GM15510 (cell line): ENCODE results near the gene CYSLTR2.

Source experiments
- POLR2A ChIP-seq: IDR thresholded peaks from 3 replicates; pipeline ENCODE4 v1.6.1; 2011; ENCODE audit warnings: borderline replicate concordance; ENCODE audit not compliant: insufficient read length; ENCODE audit errors: extremely low read depth

Gene CYSLTR2

GRCh38 chr13:48738311-48738710 is 84.6 kb downstream of the CYSLTR2 start:
- TF ChIP-seq POLR2A = no peak

GRCh38 chr13:48739386-48739964 is 85.7 kb downstream of the CYSLTR2 start:
- TF ChIP-seq POLR2A = no peak

- TF ChIP-seq POLR2A = no peak
Observed at GRCh38 chr13:48741377-48741776, 87.6 kb downstream of the CYSLTR2 start.

- no peak for TF ChIP-seq POLR2A
Observed at GRCh38 chr13:48746821-48747220, 93.1 kb downstream of the CYSLTR2 start.

GRCh38 chr13:48748681-48749080 is 95.0 kb downstream of the CYSLTR2 start:
- TF ChIP-seq POLR2A = no peak

GRCh38 chr13:48749144-48749543 is 95.4 kb downstream of the CYSLTR2 start:
- no peak for TF ChIP-seq POLR2A

- TF ChIP-seq POLR2A = no peak
Observed at GRCh38 chr13:48749699-48750473, 96.2 kb downstream of the CYSLTR2 start.

- no peak for TF ChIP-seq POLR2A
Observed at GRCh38 chr13:48750588-48751383, 97.1 kb downstream of the CYSLTR2 start.

GRCh38 chr13:48760626-48761025 is 106.9 kb downstream of the CYSLTR2 start:
- TF ChIP-seq POLR2A = no peak
